ENCODE measurements around the gene AR.

AR gene

DNA sequence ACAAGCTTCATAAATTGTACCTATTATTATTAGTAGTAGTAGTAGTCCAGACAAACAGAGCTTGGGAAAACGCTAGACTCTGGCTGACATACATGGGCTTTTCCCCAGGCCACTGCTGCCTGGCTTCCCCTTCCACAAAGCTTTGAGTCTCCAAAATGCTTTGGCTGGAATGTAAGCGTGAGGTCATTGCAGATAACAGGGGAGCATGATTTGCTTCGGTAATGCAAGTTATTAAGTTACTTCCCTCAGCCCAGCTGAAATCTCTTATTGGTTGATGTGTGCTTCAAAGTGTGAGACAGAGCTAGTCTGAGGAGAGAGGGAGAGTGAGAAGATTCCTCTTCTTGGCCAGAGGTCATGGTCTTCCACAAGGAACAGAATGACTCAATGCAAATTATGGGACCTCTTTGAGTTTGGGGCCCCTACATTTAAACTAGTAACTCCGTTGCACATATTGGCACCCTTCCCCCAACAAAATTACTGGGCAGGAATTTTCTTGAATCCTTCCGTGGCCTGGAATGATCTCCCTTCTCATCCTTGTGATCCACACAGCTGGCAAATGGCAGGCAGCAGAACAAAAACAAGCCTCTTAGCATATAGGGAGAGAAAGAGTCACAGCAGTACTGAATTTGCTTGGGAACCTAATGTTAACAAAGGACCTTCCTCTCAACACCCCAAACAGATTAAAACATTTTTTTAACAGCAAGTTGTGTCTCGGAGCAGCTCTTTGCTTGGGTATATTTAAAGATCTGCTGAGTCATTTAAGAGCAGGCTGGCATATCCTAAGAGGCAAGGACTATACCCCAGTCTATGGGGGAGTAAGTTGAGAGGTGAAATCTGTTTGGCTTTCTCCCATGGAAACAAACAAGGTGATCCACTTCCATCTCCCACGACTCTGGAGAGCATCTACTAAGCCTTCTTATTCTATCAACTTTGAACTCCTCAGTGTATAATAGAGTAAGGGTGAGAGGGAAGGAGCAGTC is 19.9 kb downstream of the AR start:
- no peak for DNase-seq (ENCODE audit: low read depth)

DNA sequence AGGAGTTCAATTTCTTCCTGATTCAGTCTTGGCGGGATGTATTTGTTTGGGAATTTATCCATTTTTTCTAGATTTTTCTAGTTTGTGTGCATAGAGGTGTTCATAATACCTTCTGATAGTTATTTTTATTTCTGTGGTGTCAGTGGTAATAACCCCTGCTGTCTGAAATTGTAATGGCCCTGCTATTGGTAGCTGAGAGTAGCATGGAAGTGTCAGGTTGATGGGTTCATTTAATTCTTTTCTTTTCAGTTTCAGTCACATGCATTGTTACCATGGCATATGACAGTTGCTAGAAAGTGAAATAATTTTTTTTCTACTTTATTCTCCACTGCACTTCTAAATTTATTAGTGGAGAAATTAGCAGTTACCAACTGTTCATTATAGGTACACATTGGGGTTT is 20.7 kb downstream of the AR start:
- no peak for DNase-seq (ENCODE audit: low read depth)

DNA sequence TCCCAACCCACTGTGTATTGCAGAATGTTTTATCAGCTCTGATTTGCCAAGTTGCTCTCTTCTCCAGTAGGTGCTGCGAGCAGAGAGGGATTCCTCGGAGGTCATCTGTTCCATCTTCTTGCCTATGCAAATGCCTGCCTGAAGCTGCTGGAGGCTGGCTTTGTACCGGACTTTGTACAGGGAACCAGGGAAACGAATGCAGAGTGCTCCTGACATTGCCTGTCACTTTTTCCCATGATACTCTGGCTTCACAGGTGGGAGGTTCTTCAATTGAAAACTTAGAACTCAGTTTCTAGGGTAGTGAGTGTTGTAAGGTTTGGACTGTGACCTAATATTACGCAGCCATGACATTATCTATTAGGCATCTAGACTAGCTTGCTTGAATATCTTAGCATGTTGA is 24.9 kb downstream of the AR start:
- DNase-seq (ENCODE audit: low read depth) = no peak

DNA sequence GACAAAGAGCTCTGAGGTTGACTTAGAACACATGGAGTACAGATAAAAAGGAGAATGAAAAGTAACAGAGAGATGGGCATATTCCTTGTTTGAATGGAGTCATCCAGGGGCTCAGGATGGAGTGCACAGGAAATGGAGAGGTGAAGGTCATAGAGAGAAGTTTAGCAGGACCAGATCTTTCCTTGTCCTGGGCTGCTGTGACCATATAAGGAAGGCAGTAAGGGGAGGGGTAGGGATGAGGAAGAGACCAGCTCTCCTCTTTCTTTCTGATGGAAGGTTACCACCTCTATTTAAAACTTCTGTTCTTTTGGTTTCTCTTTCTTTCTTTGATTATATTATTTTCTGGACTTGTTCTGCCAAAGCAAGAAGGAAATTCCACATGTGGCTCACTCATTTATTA is 27.0 kb downstream of the AR start:
- DNase-seq (ENCODE audit: low read depth) = no peak

DNA sequence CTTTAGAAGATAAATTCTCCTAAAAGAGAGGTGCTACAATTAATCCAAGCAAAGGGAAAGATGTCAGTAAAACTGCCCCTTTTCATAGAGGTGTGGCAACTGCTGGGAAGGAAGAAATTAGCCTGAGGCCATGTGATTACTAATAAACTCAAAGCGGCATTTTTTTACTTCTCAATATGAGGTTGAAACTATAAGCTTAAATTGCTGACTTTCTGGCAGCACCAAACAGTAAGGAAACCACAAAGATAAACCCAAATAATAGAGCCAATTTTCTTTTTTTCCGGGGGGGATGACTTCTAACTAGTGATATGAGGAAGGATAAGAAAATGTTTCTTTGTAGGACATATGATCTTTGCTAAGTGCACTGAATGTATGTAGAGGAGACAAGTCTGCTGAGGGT is 30.9 kb downstream of the AR start:
- no peak for DNase-seq (ENCODE audit: low read depth)

DNA sequence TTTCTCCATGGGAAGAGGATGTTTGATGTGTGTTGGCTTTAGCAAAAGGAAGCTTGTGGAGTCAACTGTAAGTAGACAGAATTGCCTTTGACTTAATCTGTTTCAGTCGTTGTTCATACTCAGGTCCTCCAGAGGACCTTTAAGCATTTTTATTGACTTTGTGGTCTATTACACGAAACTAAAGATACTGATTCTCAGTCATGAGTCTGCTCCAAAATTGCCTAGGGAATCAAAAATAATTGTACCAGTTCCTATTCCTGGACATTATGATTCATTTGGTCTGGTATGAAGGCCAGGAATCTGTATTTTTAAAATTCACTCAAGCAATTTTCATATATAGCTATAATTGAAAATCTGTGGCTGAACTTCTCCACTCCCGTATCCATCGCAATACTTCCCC is 38.6 kb downstream of the AR start:
- peak; percentile 34 for DNase-seq (ENCODE audit: low read depth)

DNA sequence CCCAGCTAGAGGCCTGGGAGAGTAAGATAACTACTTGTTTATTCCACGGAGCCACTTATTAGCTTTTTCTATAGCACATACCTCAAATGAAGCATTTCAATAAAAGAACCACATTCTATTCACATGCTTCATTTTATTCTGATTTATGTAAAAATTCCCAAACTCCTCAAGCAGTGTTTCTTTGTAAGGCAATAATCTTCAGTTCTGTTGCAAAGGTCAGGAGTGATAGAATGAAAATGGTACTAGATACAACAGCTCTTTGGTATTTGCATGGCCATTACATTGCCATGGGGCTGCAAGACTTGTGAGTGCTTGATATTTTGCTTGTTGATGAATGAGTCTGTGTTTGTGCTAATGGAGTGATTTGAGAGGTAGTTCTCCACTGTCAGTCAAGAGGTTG is 39.4 kb downstream of the AR start:
- no peak for DNase-seq (ENCODE audit: low read depth)

DNA sequence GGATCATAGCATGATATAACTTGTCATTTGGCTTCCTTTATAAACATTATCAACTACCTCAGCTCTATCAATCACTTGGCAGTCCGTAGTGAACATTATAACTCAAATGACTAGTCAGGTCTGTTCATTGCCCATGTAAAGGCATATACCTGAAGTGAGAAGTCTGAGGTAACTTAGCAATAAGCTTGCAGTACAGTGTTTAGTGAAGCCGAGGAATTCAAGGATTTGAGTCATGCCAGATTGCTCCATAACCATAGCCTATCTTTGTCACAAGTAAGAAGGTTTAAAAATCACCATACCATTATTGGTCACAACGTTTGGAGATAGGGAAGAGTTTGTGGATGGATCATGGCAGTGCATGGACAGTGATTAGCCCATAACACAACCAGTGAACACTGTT is 41.6 kb downstream of the AR start:
- no peak for DNase-seq (ENCODE audit: low read depth)

DNA sequence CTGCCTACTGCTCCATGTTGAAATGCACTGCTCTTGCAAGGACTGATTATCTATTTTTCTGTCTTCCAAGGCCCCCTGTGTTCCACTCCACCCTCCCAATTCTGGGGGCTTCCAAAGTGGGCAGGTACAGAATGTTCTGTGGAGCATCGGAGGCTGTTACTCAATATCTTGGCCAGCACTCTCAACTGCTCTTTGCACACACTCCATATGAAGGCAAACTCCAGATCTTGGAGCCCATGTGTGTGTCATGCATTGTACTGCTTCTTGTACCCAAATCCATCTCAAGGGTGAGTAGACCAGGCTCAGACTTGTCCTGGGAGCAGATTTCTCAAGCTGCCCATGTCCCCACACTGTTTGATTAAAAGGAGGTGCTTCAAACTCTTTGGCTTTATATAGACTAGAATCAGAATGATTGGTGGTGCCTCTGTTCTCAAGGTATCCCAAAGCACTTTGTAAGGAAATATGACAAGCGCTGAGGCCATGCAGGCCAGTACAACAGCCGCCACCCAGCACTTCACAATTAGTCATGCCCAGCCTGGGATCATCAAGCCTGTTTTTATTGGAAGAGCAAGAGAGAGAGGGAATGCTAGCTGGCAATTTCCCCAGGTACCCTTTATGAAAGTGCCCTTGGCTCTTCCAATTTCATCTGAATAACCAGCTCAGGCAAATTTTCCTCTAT is 44.3 kb downstream of the AR start:
- peak; percentile 15 for DNase-seq (ENCODE audit: low read depth)

DNA sequence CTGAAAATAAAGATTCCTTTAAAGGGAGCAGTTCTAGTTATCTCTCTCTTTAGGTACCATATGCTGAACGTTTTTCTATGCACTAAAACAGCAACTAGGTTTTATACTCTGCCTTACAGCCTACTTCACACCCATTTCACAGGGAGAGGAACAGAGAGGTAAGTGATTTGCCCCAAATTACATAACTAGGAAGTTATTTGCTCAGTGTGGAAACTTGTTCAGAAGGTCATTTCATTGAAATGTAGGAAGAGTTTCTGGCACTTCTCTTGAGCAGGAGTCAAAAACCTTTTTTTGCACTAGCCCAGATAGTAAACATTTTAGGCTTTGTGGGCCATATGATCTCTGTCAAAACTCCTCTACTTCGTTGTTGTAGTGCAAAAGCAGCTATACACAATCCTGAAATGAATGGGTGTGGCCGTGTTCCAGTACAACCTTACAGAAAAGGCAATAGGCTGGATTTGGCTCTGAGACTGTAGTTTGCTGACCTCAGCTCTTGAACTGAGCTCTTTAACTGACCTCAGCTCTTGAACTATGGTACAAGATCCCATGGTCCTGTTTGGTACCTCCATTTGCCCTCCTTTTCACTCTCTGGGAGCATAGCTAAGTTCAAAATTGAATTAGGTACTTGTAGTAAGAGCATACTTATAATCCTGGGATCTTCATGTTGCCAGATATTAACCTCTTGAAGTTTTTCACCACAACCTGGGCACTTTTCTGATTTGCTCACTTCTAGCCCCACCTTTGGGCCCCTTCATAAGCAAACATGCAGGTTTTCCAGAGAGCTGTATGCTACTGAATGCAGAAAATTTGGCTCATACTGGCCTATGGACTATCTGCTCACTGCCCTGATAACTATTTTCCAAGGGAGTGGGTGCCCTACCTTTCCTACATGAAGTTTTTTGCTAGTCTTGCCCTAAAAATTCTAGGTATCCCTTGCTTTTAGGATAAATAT is 53.3 kb downstream of the AR start:
- DNase-seq (ENCODE audit: low read depth) = no peak

DNA sequence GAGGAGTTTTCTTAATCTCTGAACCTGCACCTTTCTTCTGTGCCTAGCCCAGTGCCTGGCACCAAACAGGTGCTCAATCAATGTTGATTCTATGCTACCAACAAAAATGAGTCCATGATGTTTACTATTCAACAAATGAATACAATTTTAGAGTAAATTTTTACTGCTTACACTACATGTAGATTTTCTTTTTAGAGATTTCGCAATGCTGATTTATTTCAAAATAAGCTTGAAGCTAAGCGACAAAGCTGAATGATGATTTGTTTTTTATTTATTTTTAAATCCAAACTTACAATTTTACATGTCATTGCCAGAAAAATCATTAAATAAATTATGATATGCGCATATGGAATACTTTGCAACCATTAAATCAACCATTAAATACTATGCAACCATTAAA is 55.7 kb downstream of the AR start:
- DNase-seq (ENCODE audit: low read depth) = no peak

DNA sequence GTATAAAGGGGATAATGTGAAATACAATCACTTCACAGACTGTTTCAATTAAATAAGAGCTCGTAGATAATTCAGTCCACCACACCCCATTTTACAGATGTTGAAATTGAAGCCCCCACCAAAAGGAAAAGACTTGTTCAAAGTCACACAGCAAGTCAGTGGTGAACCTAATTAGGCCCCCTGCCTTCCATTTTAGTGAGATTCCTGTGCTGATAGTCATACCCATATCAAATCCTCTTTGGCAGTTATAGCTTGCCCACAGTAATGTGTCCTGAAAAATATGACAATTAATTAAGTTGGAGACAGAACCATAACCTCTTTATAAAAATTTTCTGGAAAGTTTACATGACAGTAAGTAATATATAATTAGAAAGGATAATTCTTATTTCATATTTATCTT is 58.0 kb downstream of the AR start:
- DNase-seq (ENCODE audit: low read depth) = no peak

DNA sequence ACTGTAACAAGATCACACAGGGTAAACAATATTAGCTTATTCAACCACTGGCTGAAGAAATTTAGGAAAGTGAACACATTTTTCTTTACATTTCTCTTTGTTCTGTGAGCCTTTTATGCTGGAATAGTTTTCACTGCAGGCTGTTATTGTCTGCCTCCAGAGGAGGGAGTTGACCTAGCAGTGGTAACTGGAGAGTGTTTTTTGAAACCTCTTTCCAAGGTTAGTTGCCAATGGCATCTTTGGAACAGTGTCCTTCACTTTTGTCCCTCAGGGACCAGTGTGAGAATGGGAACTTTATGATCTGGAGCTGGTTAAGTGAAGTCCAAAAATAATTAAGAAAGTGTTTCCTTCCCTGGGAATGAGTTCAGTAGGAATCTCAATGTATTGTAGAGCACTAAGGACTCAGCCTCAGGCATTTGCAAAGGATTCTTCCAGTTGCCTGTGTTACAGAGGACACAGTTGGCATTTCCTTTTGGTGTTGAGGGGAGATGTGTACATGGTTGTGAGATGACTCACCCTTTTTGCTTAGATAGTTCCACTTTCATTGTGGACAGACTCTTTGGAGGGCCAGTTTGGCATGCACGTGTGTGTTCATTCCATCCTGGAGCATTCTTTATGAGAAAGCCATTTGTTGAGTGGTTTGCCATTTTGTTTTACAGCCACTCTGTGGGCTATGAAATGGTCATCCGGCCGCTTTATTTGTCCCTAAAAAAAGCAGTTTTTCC is 61.3 kb downstream of the AR start:
- DNase-seq (ENCODE audit: low read depth) = no peak

DNA sequence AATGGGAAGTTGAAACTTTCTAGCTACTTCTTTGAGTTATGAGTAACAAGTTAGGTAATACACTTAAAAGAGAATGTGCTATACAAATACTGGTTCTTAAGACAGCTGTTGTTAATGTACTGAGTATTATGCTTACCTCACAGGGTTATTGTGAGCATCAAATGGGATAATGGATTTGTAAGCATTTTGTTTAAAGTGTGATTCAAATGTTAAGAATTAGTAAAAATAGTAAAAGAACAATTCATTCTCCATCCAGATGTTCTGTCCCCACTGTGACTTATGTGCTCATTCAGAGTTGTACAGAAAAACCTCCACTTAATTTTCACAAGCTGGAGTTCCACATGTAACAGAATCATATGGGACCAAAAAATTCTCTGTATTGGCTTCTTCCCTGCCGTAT is 63.6 kb downstream of the AR start:
- DNase-seq (ENCODE audit: low read depth) = no peak

DNA sequence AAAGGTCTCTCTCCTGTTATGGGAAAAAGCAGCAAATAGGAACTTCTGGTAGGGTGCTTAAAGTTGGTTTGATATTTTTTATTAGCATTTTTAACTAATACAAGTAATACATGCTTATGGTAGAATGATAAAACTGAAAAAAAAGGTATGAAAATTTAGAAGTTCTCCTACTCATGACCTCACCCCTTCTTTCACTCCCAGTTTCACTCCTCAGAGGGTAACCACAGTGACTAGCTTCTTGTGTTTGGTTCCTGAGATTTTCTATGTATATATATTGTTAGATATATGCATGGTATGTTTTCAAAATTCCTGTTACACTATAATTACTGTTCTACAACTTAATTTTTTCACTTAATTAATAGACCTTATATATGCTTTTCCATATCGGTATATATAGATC is 66.5 kb downstream of the AR start:
- no peak for DNase-seq (ENCODE audit: low read depth)

DNA sequence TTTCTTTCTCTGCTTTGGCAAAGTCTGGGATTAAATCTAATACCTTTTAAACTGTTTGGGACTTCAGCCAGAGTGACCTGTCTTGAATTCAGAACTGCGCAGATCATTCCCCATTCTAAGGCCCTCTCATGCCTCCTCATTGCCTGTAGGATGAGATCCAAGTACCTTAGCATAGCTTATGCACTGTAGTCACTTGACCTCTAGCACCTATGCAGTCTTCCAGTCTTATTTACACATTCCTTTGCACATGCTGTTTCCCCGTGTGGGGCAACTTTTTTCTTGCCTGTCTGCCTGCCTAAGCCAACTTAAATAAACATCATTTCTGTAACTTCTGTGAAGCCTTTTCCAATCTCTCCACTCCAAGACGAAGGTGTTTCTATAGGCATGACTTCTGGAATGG is 68.4 kb downstream of the AR start:
- DNase-seq (ENCODE audit: low read depth) = no peak

DNA sequence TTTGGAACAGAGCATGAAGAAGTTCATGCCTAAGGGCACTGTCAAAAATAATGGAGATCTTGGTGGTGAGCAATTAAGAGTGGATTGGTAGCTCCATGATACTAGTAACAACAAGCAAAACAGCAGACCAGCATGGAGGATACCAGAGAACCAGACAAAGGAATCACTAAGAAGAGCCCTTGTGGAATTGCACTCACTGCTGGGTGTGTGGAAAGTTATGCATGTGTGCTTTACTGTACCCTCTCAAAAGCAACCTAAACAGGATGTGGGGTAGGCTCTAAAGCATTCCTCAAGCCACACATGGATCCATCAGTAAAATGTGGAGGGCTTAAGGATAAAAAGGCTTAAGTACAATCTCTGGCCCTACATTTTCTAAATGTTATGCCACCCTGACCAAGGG is 69.5 kb downstream of the AR start:
- DNase-seq (ENCODE audit: low read depth) = no peak

DNA sequence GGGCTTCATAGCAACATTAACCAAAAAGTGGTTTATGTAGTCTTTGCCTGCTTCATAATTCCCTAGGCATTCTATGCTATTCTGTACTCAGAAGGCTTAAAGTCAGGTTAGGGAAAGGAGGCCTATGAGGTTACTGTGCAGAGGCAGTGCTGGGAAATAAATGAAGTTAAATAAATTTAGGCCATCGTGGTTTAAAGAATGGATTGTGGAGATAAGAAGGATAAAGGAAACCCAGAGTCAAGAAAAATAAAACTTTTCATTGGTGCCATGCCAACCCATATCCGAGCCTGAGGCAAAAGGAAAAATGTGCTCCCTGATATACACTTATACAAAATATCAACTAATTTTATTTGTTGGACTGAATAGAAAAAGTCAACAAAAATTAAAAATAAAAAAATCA is 70.2 kb downstream of the AR start:
- DNase-seq (ENCODE audit: low read depth) = no peak

DNA sequence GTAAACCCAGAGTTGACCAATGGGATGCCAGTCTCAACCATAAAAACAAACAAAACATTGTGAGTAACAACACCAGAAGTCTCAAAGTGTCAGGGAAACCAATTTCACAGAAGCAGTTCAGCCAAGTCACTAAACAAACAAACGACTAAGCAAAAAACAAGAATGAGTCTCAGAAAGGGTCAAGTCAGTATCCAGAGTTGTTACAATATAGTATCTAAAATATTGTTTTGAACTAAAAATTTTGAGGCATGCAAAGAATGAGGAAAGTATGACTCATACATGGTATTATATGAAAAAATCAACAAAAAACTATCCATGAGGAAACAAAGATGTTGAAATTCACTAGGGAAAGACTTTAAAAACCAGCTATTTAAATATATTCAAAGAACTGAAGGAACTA is 70.6 kb downstream of the AR start:
- peak; percentile 57 for DNase-seq (ENCODE audit: low read depth)

DNA sequence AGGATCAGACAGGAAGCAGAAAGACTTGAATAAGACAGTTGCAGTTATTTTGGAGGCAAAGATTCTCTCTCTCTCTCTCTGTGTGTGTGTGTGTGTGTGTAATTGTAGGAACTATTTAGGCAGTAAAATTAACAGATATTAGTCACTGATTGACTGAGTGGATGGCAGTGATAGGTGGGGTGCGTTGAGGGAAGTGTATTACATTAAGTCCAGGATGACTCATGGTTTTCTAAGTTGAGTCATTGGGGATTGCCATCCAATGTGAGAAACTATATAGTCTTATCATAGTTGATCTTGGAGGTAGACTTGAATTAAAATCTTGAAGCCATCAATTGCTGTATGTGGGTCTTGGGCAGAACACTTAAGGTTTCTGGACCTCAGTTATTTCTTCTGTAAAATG is 75.4 kb downstream of the AR start:
- DNase-seq (ENCODE audit: low read depth) = no peak

DNA sequence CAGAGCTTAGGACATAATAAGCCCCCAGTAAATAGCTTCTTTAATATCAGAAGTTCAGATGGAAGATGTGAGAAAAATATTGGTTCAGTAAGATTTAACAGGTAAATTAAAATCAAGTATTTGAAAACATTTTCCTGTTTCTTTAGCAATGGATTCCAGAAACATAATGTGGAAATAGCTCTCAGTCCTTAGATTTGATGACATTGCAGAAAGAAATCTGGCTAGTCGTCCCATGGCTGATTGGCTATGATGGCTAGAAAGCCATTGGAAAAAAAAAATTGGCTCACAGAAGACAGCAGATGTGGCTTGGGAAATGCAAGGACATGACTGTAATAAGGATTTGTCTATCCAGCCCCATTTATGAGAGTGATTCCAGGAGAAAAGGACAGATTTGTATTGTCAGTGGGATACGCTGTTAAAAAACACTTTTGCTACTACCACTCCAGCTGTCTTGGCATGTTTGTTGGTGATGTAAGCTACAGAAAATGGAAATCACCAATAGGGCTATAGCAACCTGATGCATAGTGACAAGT is 78.3 kb downstream of the AR start:
- DNase-seq (ENCODE audit: low read depth) = no peak

DNA sequence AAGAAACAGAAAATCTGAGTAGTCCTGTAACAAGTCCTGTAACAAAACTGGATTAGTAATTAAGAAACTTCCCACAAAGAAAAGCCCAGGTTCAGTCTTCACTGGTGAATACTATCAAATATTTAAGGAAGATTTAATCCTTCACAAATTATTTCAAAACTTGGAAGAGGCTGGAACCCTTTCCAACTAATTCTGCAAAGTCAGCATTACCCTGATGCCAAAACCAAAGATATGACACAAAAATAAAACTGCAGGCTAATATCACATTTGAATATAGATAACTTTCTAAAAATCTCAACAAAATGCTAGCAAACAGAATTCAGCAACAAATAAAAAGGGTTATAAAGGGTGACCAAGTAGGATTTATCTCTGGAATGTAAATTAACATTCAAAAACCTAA is 80.5 kb downstream of the AR start:
- no peak for DNase-seq (ENCODE audit: low read depth)

Measured in stromal cell of bone marrow (primary cell).